Upper lobe of left lung (tissue), 4 donors: ENCODE results near the gene IMMP2L.

ENCODE experiments used
- EP300 ChIP-seq, 4 donors: sonication (generic); formaldehyde crosslinking; IDR thresholded peaks; one replicate each; pipeline ENCODE4 v1.5.1; 2017; ENCODE audit warnings: antibody characterized with exemption in 4 of 4, control low read depth in 2 of 4
- POLR2A ChIP-seq, 4 donors: fragments of 450-650 bp; IDR thresholded peaks; one replicate each; pipeline ENCODE4 v1.5.1; 2016 to 2017; ENCODE audit warnings: antibody characterized with exemption in 4 of 4, mild to moderate bottlenecking in 2 of 4
- TF ChIP-seq, protein P1 (sequence below), 6 experiments: fragments of 450-650 bp in 4 of 6; fragments of 200-600 bp in 2 of 6; sonication (generic) in 2 of 6; IDR thresholded peaks; one replicate each; pipeline ENCODE4 v1.5.1; 2016 to 2019; ENCODE audit warnings: antibody characterized with exemption in 6 of 6

DNA sequence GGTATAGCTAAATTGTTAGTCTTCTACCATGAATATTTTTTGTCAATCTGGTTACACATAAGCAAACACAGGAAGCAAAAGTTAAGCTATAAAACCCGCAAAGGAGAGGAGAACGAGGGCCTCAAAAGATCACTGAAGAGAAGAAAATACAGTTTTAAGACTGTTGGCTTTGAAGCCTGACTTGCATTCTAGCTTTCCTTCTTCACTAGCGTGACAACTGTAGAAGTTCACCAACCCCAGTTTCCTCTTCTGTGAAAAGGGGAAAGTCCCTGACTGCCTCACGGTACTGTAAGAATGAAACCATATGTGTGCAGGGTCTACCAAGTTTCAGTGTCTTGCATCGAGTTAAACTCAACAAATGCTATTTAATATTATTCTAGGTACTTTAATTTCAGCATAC, 478.9 kb downstream of the IMMP2L start:
- TF ChIP-seq, protein P1, sequence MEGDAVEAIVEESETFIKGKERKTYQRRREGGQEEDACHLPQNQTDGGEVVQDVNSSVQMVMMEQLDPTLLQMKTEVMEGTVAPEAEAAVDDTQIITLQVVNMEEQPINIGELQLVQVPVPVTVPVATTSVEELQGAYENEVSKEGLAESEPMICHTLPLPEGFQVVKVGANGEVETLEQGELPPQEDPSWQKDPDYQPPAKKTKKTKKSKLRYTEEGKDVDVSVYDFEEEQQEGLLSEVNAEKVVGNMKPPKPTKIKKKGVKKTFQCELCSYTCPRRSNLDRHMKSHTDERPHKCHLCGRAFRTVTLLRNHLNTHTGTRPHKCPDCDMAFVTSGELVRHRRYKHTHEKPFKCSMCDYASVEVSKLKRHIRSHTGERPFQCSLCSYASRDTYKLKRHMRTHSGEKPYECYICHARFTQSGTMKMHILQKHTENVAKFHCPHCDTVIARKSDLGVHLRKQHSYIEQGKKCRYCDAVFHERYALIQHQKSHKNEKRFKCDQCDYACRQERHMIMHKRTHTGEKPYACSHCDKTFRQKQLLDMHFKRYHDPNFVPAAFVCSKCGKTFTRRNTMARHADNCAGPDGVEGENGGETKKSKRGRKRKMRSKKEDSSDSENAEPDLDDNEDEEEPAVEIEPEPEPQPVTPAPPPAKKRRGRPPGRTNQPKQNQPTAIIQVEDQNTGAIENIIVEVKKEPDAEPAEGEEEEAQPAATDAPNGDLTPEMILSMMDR (IDR thresholded peaks at IDR 0.05), result no peak
- TF ChIP-seq POLR2A (IDR thresholded peaks at IDR 0.05) (no peak), EP300 (IDR thresholded peaks at IDR 0.05) (no peak)
